B cell (primary cell): ENCODE results near the gene XRCC6.
A peak's percentile ranks its signal among the peaks of the same experiment; 100 is the strongest.

Experiments used
- EZH2 ChIP-seq: IDR thresholded peaks from 2 replicates; pipeline ENCODE4 v1.6.1; 2012; ENCODE audit warnings: borderline replicate concordance, low read depth, mild to moderate bottlenecking, moderate library complexity, low read length; ENCODE audit not compliant: insufficient read depth, poor library complexity, severe bottlenecking
- TF ChIP-seq, protein P1 (sequence below): fragments of 200-600 bp; IDR thresholded peaks from one replicate; pipeline ENCODE4 v1.8.0; 2022; ENCODE audit warnings: antibody characterized with exemption, mild to moderate bottlenecking

DNA sequence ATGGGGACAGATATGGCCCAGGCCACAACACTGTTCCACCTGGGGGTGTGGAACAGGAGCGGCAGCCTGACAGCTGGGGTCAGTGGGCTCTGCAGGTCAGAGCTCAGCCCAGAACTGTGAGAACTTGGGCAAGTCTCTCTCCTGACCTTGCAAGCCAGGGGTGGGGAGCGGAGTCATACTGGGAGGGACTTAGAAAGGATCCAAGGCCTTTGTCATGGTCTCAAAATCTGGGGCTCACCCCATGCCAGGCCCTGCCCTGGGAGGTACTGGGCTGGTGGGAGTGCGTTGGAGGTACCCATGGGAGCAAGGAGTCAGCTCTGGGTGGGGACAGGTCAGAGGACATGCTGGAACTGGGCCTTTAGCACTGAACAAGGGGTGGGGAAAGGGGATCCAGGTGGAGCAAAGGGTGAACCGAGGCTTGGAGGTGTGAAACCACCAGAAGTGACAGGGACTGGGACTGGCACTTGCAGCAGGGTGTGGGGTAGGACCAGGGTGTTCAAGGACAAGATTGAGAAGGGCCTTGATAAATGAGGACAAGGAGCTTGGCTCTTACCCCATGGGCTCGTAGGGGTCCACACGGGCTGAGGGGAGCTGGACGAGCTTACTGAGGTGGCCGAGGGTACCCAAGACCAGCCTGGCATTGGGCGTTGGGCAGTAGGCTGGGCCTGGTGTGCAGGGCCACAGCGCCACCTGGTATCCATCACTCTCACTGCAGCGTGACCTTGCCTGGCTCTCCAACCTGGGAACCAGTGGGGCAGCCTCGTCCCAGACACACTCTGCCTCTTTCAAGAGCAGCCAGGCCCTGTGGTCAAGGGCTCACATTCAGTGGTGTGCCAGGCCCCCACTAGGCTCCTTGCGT lies 24.1 kb upstream of the XRCC6 start:
- TF ChIP-seq, protein P1, sequence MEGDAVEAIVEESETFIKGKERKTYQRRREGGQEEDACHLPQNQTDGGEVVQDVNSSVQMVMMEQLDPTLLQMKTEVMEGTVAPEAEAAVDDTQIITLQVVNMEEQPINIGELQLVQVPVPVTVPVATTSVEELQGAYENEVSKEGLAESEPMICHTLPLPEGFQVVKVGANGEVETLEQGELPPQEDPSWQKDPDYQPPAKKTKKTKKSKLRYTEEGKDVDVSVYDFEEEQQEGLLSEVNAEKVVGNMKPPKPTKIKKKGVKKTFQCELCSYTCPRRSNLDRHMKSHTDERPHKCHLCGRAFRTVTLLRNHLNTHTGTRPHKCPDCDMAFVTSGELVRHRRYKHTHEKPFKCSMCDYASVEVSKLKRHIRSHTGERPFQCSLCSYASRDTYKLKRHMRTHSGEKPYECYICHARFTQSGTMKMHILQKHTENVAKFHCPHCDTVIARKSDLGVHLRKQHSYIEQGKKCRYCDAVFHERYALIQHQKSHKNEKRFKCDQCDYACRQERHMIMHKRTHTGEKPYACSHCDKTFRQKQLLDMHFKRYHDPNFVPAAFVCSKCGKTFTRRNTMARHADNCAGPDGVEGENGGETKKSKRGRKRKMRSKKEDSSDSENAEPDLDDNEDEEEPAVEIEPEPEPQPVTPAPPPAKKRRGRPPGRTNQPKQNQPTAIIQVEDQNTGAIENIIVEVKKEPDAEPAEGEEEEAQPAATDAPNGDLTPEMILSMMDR, result peak; percentile 51
- TF ChIP-seq EZH2, result no peak
